GM23338 (cell line): ENCODE results near the gene FRS2. TPM values are rescaled to one million over a fixed set of nuclear protein-coding genes. Genes with fewer than 3 reads are reported as not detected.

ENCODE experiments used
- ATAC-seq: fragments of 200-7000 bp; cut with Tn5 transposase; 3 replicates; pipeline ENCODE4 v1.9.1; 2020
- DNase-seq: peaks from one replicate; pipeline ENCODE4 v3.0.0-alpha.2; 2015; ENCODE audit warnings: low spot score
- H2AFZ ChIP-seq: fragments of 200-600 bp; sonication (generic); 2 replicates; pipeline ENCODE4 v1.8.0; 2016; ENCODE audit warnings: antibody characterized with exemption, mild to moderate bottlenecking, moderate library complexity
- H3F3A ChIP-seq: fragments of 200-600 bp; sonication (generic); replicated peaks from 2 replicates; pipeline ENCODE4 v1.8.0; 2017; ENCODE audit warnings: antibody characterized with exemption, mixed run types, low read depth
- H3K27ac ChIP-seq: fragments of 200-600 bp; sonication (generic); 2 replicates; pipeline ENCODE4 v1.6.1; 2016; ENCODE audit warnings: low read depth
- H3K27me3 ChIP-seq: fragments of 200-600 bp; sonication (generic); 2 replicates; pipeline ENCODE4 v1.8.0; 2016; ENCODE audit warnings: mild to moderate bottlenecking, mixed run types, moderate library complexity; ENCODE audit not compliant: insufficient read depth
- H3K36me3 ChIP-seq: fragments of 200-600 bp; sonication (generic); 2 replicates; pipeline ENCODE4 v1.8.0; 2016; ENCODE audit warnings: mild to moderate bottlenecking; ENCODE audit not compliant: insufficient read depth
- H3K4me1 ChIP-seq: fragments of 200-600 bp; sonication (generic); 2 replicates; pipeline ENCODE4 v1.8.0; 2016; ENCODE audit warnings: mild to moderate bottlenecking, moderate library complexity; ENCODE audit not compliant: insufficient read depth
- H3K4me2 ChIP-seq: fragments of 200-600 bp; sonication (generic); 2 replicates; pipeline ENCODE4 v1.7.1; 2017; ENCODE audit warnings: mixed run types
- H3K4me3 ChIP-seq: fragments of 200-600 bp; sonication (generic); 2 replicates; pipeline ENCODE4 v1.6.1; 2016; ENCODE audit warnings: mixed run types
- H3K79me2 ChIP-seq: fragments of 200-600 bp; sonication (generic); replicated peaks from 2 replicates; pipeline ENCODE4 v1.8.0; 2017; ENCODE audit warnings: mild to moderate bottlenecking; ENCODE audit not compliant: insufficient read depth
- H3K9me2 ChIP-seq: fragments of 200-600 bp; sonication (generic); 2 replicates; pipeline ENCODE4 v1.8.0; 2017; ENCODE audit not compliant: insufficient read depth
- H4K20me1 ChIP-seq: fragments of 200-600 bp; sonication (generic); replicated peaks from 2 replicates; pipeline ENCODE4 v1.8.0; 2017; ENCODE audit warnings: mild to moderate bottlenecking; ENCODE audit not compliant: insufficient read depth
- H3K27ac Mint-ChIP-seq: 2 replicates; pipeline ENCODE4 v1.8.0; 2020; ENCODE audit warnings: inconsistent platforms, mild to moderate bottlenecking, moderate library complexity, mixed read lengths
- H3K27me3 Mint-ChIP-seq: 3 replicates; pipeline ENCODE4 v1.8.0; 2022; ENCODE audit warnings: low read depth, mild to moderate bottlenecking, moderate library complexity, mixed read lengths, inconsistent platforms; ENCODE audit not compliant: insufficient read depth, poor library complexity
- H3K36me3 Mint-ChIP-seq: 3 replicates; pipeline ENCODE4 v1.8.0; 2021; ENCODE audit warnings: low read depth, mild to moderate bottlenecking, inconsistent platforms, moderate library complexity, mixed read lengths
- H3K4me1 Mint-ChIP-seq: 3 replicates; pipeline ENCODE4 v1.8.0; 2020; ENCODE audit warnings: mild to moderate bottlenecking, inconsistent platforms, mixed read lengths
- H3K4me3 Mint-ChIP-seq: 3 replicates; pipeline ENCODE4 v1.8.0; 2021; ENCODE audit warnings: moderate library complexity, mild to moderate bottlenecking, inconsistent platforms, mixed read lengths
- H3K9me3 Mint-ChIP-seq: 3 replicates; pipeline ENCODE4 v1.8.0; 2020; ENCODE audit warnings: moderate library complexity, mild to moderate bottlenecking, inconsistent platforms, mixed read lengths
- CREB1 ChIP-seq: fragments of 250-450 bp; sonication (Bioruptor Pico); IDR thresholded peaks from 2 replicates; pipeline ENCODE4 v1.5.0; 2020; ENCODE audit warnings: low read depth, mild to moderate bottlenecking, moderate library complexity
- ETS1 ChIP-seq: IDR thresholded peaks from 2 replicates; pipeline ENCODE4 v1.6.1; 2016; ENCODE audit warnings: antibody characterized with exemption
- EZH2 ChIP-seq: fragments of 200-600 bp; sonication (generic); IDR thresholded peaks from one replicate; pipeline ENCODE4 v1.8.0; 2017; ENCODE audit warnings: antibody characterized with exemption, mild to moderate bottlenecking, low read depth; ENCODE audit not compliant: unreplicated experiment
- EZH2phosphoT487 ChIP-seq: fragments of 200-600 bp; sonication (generic); IDR thresholded peaks from one replicate; pipeline ENCODE4 v1.8.1; 2018; ENCODE audit warnings: antibody characterized with exemption; ENCODE audit not compliant: unreplicated experiment
- NANOG ChIP-seq: IDR thresholded peaks from 2 replicates; pipeline ENCODE4 v1.6.1; 2016; ENCODE audit warnings: antibody characterized with exemption, borderline replicate concordance
- POLR2AphosphoS5 ChIP-seq: IDR thresholded peaks from 2 replicates; pipeline ENCODE4 v1.6.1; 2016; ENCODE audit warnings: antibody characterized with exemption, low read depth
- STAT1 ChIP-seq: IDR thresholded peaks from one replicate; pipeline ENCODE4 v1.6.1; 2016; ENCODE audit warnings: antibody characterized with exemption; ENCODE audit not compliant: unreplicated experiment
- ZNF114 ChIP-seq: fragments of 250-450 bp; sonication (Bioruptor Pico); IDR thresholded peaks from 2 replicates; pipeline ENCODE4 v1.5.0; 2020; ENCODE audit warnings: mild to moderate bottlenecking, moderate library complexity
- ZNF331 ChIP-seq: fragments of 250-450 bp; sonication (Bioruptor Pico); IDR thresholded peaks from 2 replicates; pipeline ENCODE4 v1.5.0; 2020; ENCODE audit warnings: low read depth, mild to moderate bottlenecking, moderate library complexity
- polyA plus RNA-seq: library from polyadenylated mRNA; unstranded; fragments of >200 nt; fragmentation: Nextera tagmentation; extraction: Ambion mirVana; gene quantifications from 2 replicates; pipeline ENCODE4 v1.2.1, GENCODE V29; 2016
- total RNA-seq: library from RNA; depleted of rRNA; stranded (reverse); fragments of >200 nt; shearing (Covaris generic); gene quantifications from 2 replicates; pipeline ENCODE4 v1.2.3, GENCODE V29; 2014
- TF ChIP-seq, protein P1 (sequence below): fragments of 250-450 bp; sonication (Bioruptor Pico); IDR thresholded peaks from 2 replicates; pipeline ENCODE4 v1.5.0; 2020; ENCODE audit warnings: mild to moderate bottlenecking, moderate library complexity

FRS2 gene
- total and polyA plus RNA-seq, 2 experiments from 2014 or later: 34.3 to 45.0 TPM

DNA sequence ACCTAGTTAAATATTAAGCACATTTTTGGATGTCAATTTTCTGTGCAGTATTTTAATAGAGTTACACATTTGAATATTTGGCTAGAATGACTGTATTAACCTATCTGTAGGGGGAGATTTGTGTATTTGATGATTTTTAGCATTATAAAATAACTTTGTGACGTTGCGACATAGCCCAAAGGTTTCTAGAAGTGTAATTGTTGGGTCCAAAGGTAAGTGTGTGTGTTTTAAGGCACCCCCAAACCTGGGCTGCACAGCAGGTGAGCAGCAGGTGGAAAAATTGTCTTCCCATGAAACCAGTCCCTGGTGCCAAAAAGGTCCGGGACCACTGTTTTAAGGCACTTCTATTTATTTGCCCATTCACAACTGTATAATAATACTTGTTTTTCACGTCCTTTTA lies 118.3 kb downstream of the FRS2 start (continued):
- TF ChIP-seq, protein P1, sequence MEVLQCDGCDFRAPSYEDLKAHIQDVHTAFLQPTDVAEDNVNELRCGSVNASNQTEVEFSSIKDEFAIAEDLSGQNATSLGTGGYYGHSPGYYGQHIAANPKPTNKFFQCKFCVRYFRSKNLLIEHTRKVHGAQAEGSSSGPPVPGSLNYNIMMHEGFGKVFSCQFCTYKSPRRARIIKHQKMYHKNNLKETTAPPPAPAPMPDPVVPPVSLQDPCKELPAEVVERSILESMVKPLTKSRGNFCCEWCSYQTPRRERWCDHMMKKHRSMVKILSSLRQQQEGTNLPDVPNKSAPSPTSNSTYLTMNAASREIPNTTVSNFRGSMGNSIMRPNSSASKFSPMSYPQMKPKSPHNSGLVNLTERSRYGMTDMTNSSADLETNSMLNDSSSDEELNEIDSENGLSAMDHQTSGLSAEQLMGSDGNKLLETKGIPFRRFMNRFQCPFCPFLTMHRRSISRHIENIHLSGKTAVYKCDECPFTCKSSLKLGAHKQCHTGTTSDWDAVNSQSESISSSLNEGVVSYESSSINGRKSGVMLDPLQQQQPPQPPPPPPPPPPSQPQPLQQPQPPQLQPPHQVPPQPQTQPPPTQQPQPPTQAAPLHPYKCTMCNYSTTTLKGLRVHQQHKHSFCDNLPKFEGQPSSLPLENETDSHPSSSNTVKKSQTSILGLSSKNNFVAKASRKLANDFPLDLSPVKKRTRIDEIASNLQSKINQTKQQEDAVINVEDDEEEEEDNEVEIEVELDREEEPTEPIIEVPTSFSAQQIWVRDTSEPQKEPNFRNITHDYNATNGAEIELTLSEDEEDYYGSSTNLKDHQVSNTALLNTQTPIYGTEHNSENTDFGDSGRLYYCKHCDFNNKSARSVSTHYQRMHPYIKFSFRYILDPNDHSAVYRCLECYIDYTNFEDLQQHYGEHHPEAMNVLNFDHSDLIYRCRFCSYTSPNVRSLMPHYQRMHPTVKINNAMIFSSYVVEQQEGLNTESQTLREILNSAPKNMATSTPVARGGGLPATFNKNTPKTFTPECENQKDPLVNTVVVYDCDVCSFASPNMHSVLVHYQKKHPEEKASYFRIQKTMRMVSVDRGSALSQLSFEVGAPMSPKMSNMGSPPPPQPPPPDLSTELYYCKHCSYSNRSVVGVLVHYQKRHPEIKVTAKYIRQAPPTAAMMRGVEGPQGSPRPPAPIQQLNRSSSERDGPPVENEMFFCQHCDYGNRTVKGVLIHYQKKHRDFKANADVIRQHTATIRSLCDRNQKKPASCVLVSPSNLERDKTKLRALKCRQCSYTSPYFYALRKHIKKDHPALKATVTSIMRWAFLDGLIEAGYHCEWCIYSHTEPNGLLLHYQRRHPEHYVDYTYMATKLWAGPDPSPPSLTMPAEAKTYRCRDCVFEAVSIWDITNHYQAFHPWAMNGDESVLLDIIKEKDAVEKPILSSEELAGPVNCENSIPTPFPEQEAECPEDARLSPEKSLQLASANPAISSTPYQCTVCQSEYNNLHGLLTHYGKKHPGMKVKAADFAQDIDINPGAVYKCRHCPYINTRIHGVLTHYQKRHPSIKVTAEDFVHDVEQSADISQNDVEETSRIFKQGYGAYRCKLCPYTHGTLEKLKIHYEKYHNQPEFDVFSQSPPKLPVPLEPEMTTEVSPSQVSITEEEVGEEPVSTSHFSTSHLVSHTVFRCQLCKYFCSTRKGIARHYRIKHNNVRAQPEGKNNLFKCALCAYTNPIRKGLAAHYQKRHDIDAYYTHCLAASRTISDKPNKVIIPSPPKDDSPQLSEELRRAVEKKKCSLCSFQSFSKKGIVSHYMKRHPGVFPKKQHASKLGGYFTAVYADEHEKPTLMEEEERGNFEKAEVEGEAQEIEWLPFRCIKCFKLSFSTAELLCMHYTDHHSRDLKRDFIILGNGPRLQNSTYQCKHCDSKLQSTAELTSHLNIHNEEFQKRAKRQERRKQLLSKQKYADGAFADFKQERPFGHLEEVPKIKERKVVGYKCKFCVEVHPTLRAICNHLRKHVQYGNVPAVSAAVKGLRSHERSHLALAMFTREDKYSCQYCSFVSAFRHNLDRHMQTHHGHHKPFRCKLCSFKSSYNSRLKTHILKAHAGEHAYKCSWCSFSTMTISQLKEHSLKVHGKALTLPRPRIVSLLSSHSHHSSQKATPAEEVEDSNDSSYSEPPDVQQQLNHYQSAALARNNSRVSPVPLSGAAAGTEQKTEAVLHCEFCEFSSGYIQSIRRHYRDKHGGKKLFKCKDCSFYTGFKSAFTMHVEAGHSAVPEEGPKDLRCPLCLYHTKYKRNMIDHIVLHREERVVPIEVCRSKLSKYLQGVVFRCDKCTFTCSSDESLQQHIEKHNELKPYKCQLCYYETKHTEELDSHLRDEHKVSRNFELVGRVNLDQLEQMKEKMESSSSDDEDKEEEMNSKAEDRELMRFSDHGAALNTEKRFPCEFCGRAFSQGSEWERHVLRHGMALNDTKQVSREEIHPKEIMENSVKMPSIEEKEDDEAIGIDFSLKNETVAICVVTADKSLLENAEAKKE (CRISPR knock-in tag): no peak
- TF ChIP-seq POLR2AphosphoS5: no peak
- no peak for TF ChIP-seq CREB1
- no peak for TF ChIP-seq ZNF331 (CRISPR knock-in tag)
- no peak for TF ChIP-seq EZH2
- TF ChIP-seq ZNF114 (CRISPR knock-in tag): no peak
- TF ChIP-seq STAT1: no peak
- no peak for TF ChIP-seq ETS1
- TF ChIP-seq EZH2phosphoT487: no peak

- no peaks in the 10 kb centered on the region for H3K9me2 ChIP-seq
- H4K20me1 ChIP-seq: peaks cover 51% of the 10 kb centered on the region
- no peak overlapping the region for H3K27ac ChIP-seq
- DNase-seq (no peak), ATAC-seq (no peak)
- Mint-ChIP-seq H3K27ac (no peak overlapping the region), H3K4me3 (no peak overlapping the region), H3K4me1 (no peaks in the 10 kb centered on the region; the same call in 2 of the 3 replicates), H3K27me3 (peaks cover 9% of the 10 kb centered on the region), H3K36me3 (peaks cover 84% of the 10 kb centered on the region), H3K9me3 (no peaks in the 10 kb centered on the region)
- H3K4me2 ChIP-seq: no peak overlapping the region
- H2AFZ ChIP-seq: no peak overlapping the region
- peaks cover 3% of the 10 kb centered on the region; the same call in 1 of the 2 replicates for H3K4me1 ChIP-seq
- H3K36me3 ChIP-seq: peaks cover 81% of the 10 kb centered on the region
- peaks cover 63% of the 10 kb centered on the region for H3K79me2 ChIP-seq
- H3F3A ChIP-seq: no peaks in the 10 kb centered on the region; the same call in 1 of the 2 replicates
- no peaks in the 10 kb centered on the region for H3K27me3 ChIP-seq
- no peak overlapping the region for H3K4me3 ChIP-seq
- no peak for TF ChIP-seq CREB1
- no peak for TF ChIP-seq NANOG
- no peak for TF ChIP-seq POLR2AphosphoS5
- TF ChIP-seq, protein P1 (CRISPR knock-in tag): no peak
These were observed 118.9 kb downstream of the FRS2 start for GRCh38 chr12:69589082-69589481.
